C4-2B (cell line): ENCODE measurements around the gene ITGB2.

Source experiments
- ZFX ChIP-seq: fragments of 450-650 bp; IDR thresholded peaks from 2 replicates; pipeline ENCODE4 v1.6.1; 2017
- TF ChIP-seq, protein P1 (sequence below): fragments of 450-650 bp; conservative IDR thresholded peaks from 2 replicates; pipeline ENCODE4 v1.5.1; 2017; ENCODE audit warnings: mild to moderate bottlenecking

DNA sequence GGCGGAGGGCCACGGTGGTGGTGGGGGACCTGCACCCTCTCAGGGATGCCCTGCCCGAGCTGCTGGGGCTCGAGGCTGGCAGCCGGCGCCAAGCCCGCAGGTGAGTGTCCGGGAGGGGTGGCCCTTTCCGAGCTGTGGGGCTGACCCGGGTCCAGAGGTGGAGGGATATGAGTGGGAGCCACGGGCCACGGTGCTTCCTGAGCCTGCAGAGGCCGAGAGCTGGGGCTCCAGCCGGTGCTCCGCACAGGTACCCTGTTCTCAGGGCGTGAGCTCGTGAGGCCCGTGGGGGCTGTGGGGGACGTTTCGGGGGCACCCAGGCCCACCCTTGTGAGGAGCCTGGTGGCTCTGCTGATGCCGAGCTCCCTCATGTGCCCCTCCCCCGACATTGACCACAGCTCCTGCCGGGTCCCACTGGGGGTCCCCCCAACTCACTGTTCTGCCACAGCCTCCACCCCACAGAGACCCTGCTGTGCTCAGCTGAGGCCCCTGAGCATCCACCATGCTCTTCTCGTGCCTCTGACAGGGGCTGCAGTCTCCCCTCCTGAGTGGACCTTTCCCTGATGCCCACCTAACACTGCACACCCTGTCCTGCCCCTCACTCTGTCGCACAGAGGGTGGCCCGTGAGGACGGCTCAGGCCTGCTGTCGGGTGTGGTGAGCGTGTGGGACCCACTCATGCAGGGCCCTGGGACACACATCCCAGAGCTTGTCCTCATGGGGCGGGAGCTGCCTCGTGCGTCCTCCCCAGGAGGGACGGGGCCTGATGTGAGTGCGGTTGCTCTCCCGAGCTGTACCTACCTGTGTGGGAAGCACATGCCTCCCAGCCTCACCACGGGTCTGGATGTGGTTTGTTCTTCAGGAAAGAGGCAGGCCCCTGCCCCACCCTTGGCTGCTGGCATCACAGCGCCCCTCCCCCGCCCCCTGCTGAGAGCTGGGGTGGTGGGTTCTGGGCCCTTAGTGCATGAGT, 46.7 kb upstream of the ITGB2 start:
- TF ChIP-seq, protein P1, sequence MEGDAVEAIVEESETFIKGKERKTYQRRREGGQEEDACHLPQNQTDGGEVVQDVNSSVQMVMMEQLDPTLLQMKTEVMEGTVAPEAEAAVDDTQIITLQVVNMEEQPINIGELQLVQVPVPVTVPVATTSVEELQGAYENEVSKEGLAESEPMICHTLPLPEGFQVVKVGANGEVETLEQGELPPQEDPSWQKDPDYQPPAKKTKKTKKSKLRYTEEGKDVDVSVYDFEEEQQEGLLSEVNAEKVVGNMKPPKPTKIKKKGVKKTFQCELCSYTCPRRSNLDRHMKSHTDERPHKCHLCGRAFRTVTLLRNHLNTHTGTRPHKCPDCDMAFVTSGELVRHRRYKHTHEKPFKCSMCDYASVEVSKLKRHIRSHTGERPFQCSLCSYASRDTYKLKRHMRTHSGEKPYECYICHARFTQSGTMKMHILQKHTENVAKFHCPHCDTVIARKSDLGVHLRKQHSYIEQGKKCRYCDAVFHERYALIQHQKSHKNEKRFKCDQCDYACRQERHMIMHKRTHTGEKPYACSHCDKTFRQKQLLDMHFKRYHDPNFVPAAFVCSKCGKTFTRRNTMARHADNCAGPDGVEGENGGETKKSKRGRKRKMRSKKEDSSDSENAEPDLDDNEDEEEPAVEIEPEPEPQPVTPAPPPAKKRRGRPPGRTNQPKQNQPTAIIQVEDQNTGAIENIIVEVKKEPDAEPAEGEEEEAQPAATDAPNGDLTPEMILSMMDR: no peak
- TF ChIP-seq ZFX: no peak
